HEK293 (cell line): ENCODE data around the gene TRIP10.

ENCODE experiments used
- AEBP2 ChIP-seq: fragments of 450-650 bp; formaldehyde crosslinking; IDR thresholded peaks from 2 replicates; pipeline ENCODE4 v1.5.1; 2016; ENCODE audit warnings: missing biosample characterization, missing genetic modification characterization, borderline replicate concordance
- ATF2 ChIP-seq: fragments of 450-650 bp; formaldehyde crosslinking; IDR thresholded peaks from 2 replicates; pipeline ENCODE4 v1.5.1; 2016; ENCODE audit warnings: missing biosample characterization, missing genetic modification characterization, low read depth
- BCL11A ChIP-seq: fragments of 450-650 bp; formaldehyde crosslinking; IDR thresholded peaks from 2 replicates; pipeline ENCODE4 v1.5.1; 2016; ENCODE audit warnings: low read depth, missing biosample characterization, missing genetic modification characterization
- BCL6B ChIP-seq: fragments of 450-650 bp; formaldehyde crosslinking; IDR thresholded peaks from 2 replicates; pipeline ENCODE4 v1.5.1; 2017; ENCODE audit warnings: missing biosample characterization, missing genetic modification characterization
- KLF8 ChIP-seq: fragments of 450-650 bp; formaldehyde crosslinking; IDR thresholded peaks from 2 replicates; pipeline ENCODE4 v1.5.1; 2016; ENCODE audit warnings: missing biosample characterization, missing genetic modification characterization
- OVOL3 ChIP-seq: fragments of 450-650 bp; formaldehyde crosslinking; IDR thresholded peaks from 2 replicates; pipeline ENCODE4 v1.5.1; 2016; ENCODE audit warnings: missing biosample characterization, missing genetic modification characterization
- PRDM10 ChIP-seq: fragments of 450-650 bp; formaldehyde crosslinking; IDR thresholded peaks from 2 replicates; pipeline ENCODE4 v1.5.1; 2016; ENCODE audit warnings: missing biosample characterization, missing genetic modification characterization
- SP7 ChIP-seq: fragments of 450-650 bp; formaldehyde crosslinking; IDR thresholded peaks from 2 replicates; pipeline ENCODE4 v1.5.1; 2016; ENCODE audit warnings: missing biosample characterization, missing genetic modification characterization
- ZBTB1 ChIP-seq: fragments of 450-650 bp; formaldehyde crosslinking; IDR thresholded peaks from 2 replicates; pipeline ENCODE4 v1.5.1; 2016; ENCODE audit warnings: missing biosample characterization, missing genetic modification characterization
- ZBTB26 ChIP-seq: fragments of 450-650 bp; formaldehyde crosslinking; optimal IDR thresholded peaks from 2 replicates; pipeline ENCODE3; 2016; ENCODE audit warnings: missing biosample characterization, mild to moderate bottlenecking, missing genetic modification characterization
- ZFHX2 ChIP-seq: fragments of 450-650 bp; formaldehyde crosslinking; conservative IDR thresholded peaks from 2 replicates; pipeline ENCODE4 v1.5.1; 2016; ENCODE audit warnings: missing biosample characterization, missing genetic modification characterization
- ZFP69B ChIP-seq: fragments of 450-650 bp; formaldehyde crosslinking; IDR thresholded peaks from 2 replicates; pipeline ENCODE4 v1.5.1; 2016; ENCODE audit warnings: missing biosample characterization, missing genetic modification characterization
- ZNF112 ChIP-seq: fragments of 450-650 bp; formaldehyde crosslinking; IDR thresholded peaks from 2 replicates; pipeline ENCODE4 v1.5.0; 2017; ENCODE audit warnings: missing biosample characterization, missing genetic modification characterization
- ZNF133 ChIP-seq: fragments of 450-650 bp; formaldehyde crosslinking; IDR thresholded peaks from 2 replicates; pipeline ENCODE4 v1.5.1; 2016; ENCODE audit warnings: missing biosample characterization, missing genetic modification characterization
- ZNF140 ChIP-seq: fragments of 450-650 bp; formaldehyde crosslinking; IDR thresholded peaks from 2 replicates; pipeline ENCODE4 v1.5.1; 2016; ENCODE audit warnings: missing biosample characterization, missing genetic modification characterization
- ZNF174 ChIP-seq: fragments of 450-650 bp; formaldehyde crosslinking; IDR thresholded peaks from 2 replicates; pipeline ENCODE4 v1.5.0; 2017; ENCODE audit warnings: missing biosample characterization, mild to moderate bottlenecking, missing genetic modification characterization
- ZNF19 ChIP-seq: fragments of 450-650 bp; formaldehyde crosslinking; IDR thresholded peaks from 2 replicates; pipeline ENCODE4; 2016; ENCODE audit warnings: missing biosample characterization, missing genetic modification characterization, low read depth
- ZNF221 ChIP-seq: fragments of 450-650 bp; formaldehyde crosslinking; IDR thresholded peaks from 2 replicates; pipeline ENCODE4 v1.5.1; 2017; ENCODE audit warnings: missing biosample characterization, missing genetic modification characterization, borderline replicate concordance
- ZNF335 ChIP-seq: fragments of 450-650 bp; formaldehyde crosslinking; conservative IDR thresholded peaks from 2 replicates; pipeline ENCODE4 v1.5.1; 2016; ENCODE audit warnings: missing biosample characterization, missing genetic modification characterization
- ZNF366 ChIP-seq: fragments of 450-650 bp; formaldehyde crosslinking; conservative IDR thresholded peaks from 2 replicates; pipeline ENCODE4 v1.5.1; 2016; ENCODE audit warnings: missing biosample characterization, missing genetic modification characterization
- ZNF433 ChIP-seq: fragments of 450-650 bp; formaldehyde crosslinking; IDR thresholded peaks from 2 replicates; pipeline ENCODE4 v1.5.1; 2016; ENCODE audit warnings: missing biosample characterization, missing genetic modification characterization, low read depth
- ZNF513 ChIP-seq: fragments of 450-650 bp; IDR thresholded peaks from 2 replicates; pipeline ENCODE4 v1.5.1; 2018; ENCODE audit warnings: missing biosample characterization, missing genetic modification characterization
- ZNF571 ChIP-seq: fragments of 450-650 bp; formaldehyde crosslinking; IDR thresholded peaks from 2 replicates; pipeline ENCODE4 v1.5.0; 2017; ENCODE audit warnings: missing biosample characterization, missing genetic modification characterization
- ZNF585B ChIP-seq: fragments of 450-650 bp; formaldehyde crosslinking; IDR thresholded peaks from 2 replicates; pipeline ENCODE4 v1.5.1; 2016; ENCODE audit warnings: missing biosample characterization, missing genetic modification characterization
- ZNF610 ChIP-seq: fragments of 450-650 bp; formaldehyde crosslinking; IDR thresholded peaks from 2 replicates; pipeline ENCODE4 v1.5.1; 2016; ENCODE audit warnings: missing biosample characterization, missing genetic modification characterization, borderline replicate concordance
- ZNF792 ChIP-seq: fragments of 450-650 bp; formaldehyde crosslinking; IDR thresholded peaks from 2 replicates; pipeline ENCODE4 v1.5.1; 2016; ENCODE audit warnings: missing biosample characterization, missing genetic modification characterization
- ZNF830 ChIP-seq: fragments of 450-650 bp; IDR thresholded peaks from 2 replicates; pipeline ENCODE4 v1.5.0; 2018; ENCODE audit warnings: missing biosample characterization, missing genetic modification characterization, low read depth, mild to moderate bottlenecking, moderate library complexity
- ZNF837 ChIP-seq: fragments of 450-650 bp; formaldehyde crosslinking; IDR thresholded peaks from 2 replicates; pipeline ENCODE4 v1.5.1; 2016; ENCODE audit warnings: missing biosample characterization, missing genetic modification characterization
- ZNF843 ChIP-seq: fragments of 450-650 bp; formaldehyde crosslinking; IDR thresholded peaks from 2 replicates; pipeline ENCODE4 v1.5.1; 2016; ENCODE audit warnings: missing biosample characterization, missing genetic modification characterization

The TRIP10 gene

GRCh38 chr19:6744381-6745301 lies 5.2 kb downstream of the TRIP10 start (continued):
- TF ChIP-seq BCL6B (tag by site-specific recombination) = no peak
- peak; percentile 83 for TF ChIP-seq SP7 (tag by site-specific recombination)
- no peak for TF ChIP-seq ZNF843
- TF ChIP-seq BCL11A (tag by site-specific recombination) = peak; percentile 67; the same call in 1 of the 2 replicates
- TF ChIP-seq ZFP69B (tag by site-specific recombination) = peak; percentile 96
- TF ChIP-seq ZNF433 = no peak
- TF ChIP-seq ZBTB1 (tag by site-specific recombination) = no peak
- TF ChIP-seq PRDM10 (tag by site-specific recombination) = peak; percentile 58
- TF ChIP-seq ZNF140 (tag by site-specific recombination) = no peak
- TF ChIP-seq AEBP2 (tag by site-specific recombination) = no peak
- peak; percentile 91 for TF ChIP-seq ZNF366
- no peak for TF ChIP-seq ZNF19
- no peak for TF ChIP-seq ZNF610 (tag by site-specific recombination)
- 0 out of 2 replicates have a peak, but pooled peaks have one; percentile 8 for TF ChIP-seq OVOL3
- TF ChIP-seq ZFHX2 (tag by site-specific recombination) = peak; percentile 85
- TF ChIP-seq ZNF335 = peak; percentile 23; the same call in 1 of the 2 replicates
- TF ChIP-seq ZNF133 = no peak
- no peak for TF ChIP-seq ZNF837 (tag by site-specific recombination)
- TF ChIP-seq ZNF571 (tag by site-specific recombination) = no peak
- TF ChIP-seq KLF8 (tag by site-specific recombination) = peak; percentile 77
- TF ChIP-seq ZNF112 (tag by site-specific recombination) = no peak
- TF ChIP-seq ZNF513 = no peak
- TF ChIP-seq ZNF830 = no peak
- TF ChIP-seq ZBTB26 (tag by site-specific recombination) = peak; percentile 26
- no peak for TF ChIP-seq ZNF792
- no peak for TF ChIP-seq ZNF174 (tag by site-specific recombination)
- no peak for TF ChIP-seq ZNF585B (tag by site-specific recombination)
- no peak for TF ChIP-seq ZNF221 (tag by site-specific recombination)
- TF ChIP-seq ATF2 = no peak
